AG10803 (cell line): ENCODE data around the gene IGF2.

Experiments used
- DNase-seq: peaks from one replicate; pipeline ENCODE4 v3.0.0; 2010; ENCODE audit warnings: low read depth
- H3K4me3 ChIP-seq: 2 replicates; pipeline ENCODE4 v1.5.1; 2011; ENCODE audit warnings: mild to moderate bottlenecking, low read length, control low read depth
- CTCF ChIP-seq: conservative IDR thresholded peaks from 2 replicates; pipeline ENCODE4 v1.5.1; 2011; ENCODE audit warnings: mild to moderate bottlenecking, low read length, control low read depth, inconsistent platforms

IGF2 gene

GRCh38 chr11:2121227-2122130 lies 17.7 kb downstream of the IGF2 start:
- no peak overlapping the region for H3K4me3 ChIP-seq
- TF ChIP-seq CTCF = no peak
- no peak for DNase-seq

GRCh38 chr11:2120359-2121100 lies 18.7 kb downstream of the IGF2 start:
- peak; percentile 48 for DNase-seq
- no peak for TF ChIP-seq CTCF
- no peak overlapping the region for H3K4me3 ChIP-seq

GRCh38 chr11:2118677-2119076 lies 20.5 kb downstream of the IGF2 start:
- DNase-seq = peak; percentile 34
- TF ChIP-seq CTCF = no peak
- no peak overlapping the region for H3K4me3 ChIP-seq

- no peak for TF ChIP-seq CTCF
- no peak overlapping the region for H3K4me3 ChIP-seq
- DNase-seq = no peak
These were observed 22.5 kb downstream of the IGF2 start for GRCh38 chr11:2116680-2117079.

GRCh38 chr11:2115308-2115707 lies 23.9 kb downstream of the IGF2 start:
- no peak for TF ChIP-seq CTCF
- no peak for DNase-seq

GRCh38 chr11:2114430-2115241 lies 24.6 kb downstream of the IGF2 start:
- no peak for TF ChIP-seq CTCF
- no peak overlapping the region for H3K4me3 ChIP-seq
- DNase-seq = no peak

More at GRCh38 chr11:2115308-2115707, 23.9 kb downstream of the IGF2 start:
- no peak overlapping the region for H3K4me3 ChIP-seq
